ENCODE data around the gene FAM13A. TPM values are rescaled to one million over a fixed set of nuclear protein-coding genes. Genes with fewer than 3 reads are reported as not detected.
"Not testable (repeated sequence)": the region's sequence is repeated elsewhere in the genome, so short reads cannot be mapped to it uniquely, and the experiment has no call there.

FAM13A gene
- total RNA-seq, 2 experiments from 2014 or later, result 2.4 to 3.2 TPM

GRCh38 chr4:88892646-88893045 is 164.3 kb downstream of the FAM13A start:
- DNase-seq, result no peak
- no peaks in the 10 kb centered on the region for H3K36me3 Mint-ChIP-seq
- H3K9me3 Mint-ChIP-seq, result peaks cover under 1% of the 10 kb centered on the region
- no peak overlapping the region for H3K4me3 Mint-ChIP-seq
- no peak overlapping the region for H3K27ac Mint-ChIP-seq
- no peaks in the 10 kb centered on the region for H3K4me1 Mint-ChIP-seq
- H3K27me3 Mint-ChIP-seq, result no peaks in the 10 kb centered on the region

GRCh38 chr4:88891636-88892035 is 165.3 kb downstream of the FAM13A start:
- no peaks in the 10 kb centered on the region for H3K36me3 Mint-ChIP-seq
- H3K4me1 Mint-ChIP-seq, result no peaks in the 10 kb centered on the region
- H3K4me3 Mint-ChIP-seq, result no peak overlapping the region
- DNase-seq, result no peak
- no peaks in the 10 kb centered on the region for H3K27me3 Mint-ChIP-seq
- H3K9me3 Mint-ChIP-seq, result no peaks in the 10 kb centered on the region
- H3K27ac Mint-ChIP-seq, result no peak overlapping the region

GRCh38 chr4:88887409-88887808 is 169.6 kb downstream of the FAM13A start:
- H3K27ac Mint-ChIP-seq, DNase-seq, H3K27me3 Mint-ChIP-seq, H3K36me3 Mint-ChIP-seq, H3K9me3 Mint-ChIP-seq, H3K4me3 Mint-ChIP-seq, H3K4me1 Mint-ChIP-seq: not testable (repeated sequence)

GRCh38 chr4:88881227-88881569 is 175.8 kb downstream of the FAM13A start:
- no peak for DNase-seq
- Mint-ChIP-seq H3K4me1 (no peaks in the 10 kb centered on the region), H3K27ac (no peak overlapping the region), H3K27me3 (peaks cover 5% of the 10 kb centered on the region), H3K4me3 (no peak overlapping the region), H3K9me3 (no peaks in the 10 kb centered on the region), H3K36me3 (no peaks in the 10 kb centered on the region)

- peaks cover 5% of the 10 kb centered on the region for H3K27me3 Mint-ChIP-seq
- H3K4me3 Mint-ChIP-seq, result no peak overlapping the region
- no peak overlapping the region for H3K27ac Mint-ChIP-seq
- H3K36me3 Mint-ChIP-seq, result no peaks in the 10 kb centered on the region
- H3K4me1 Mint-ChIP-seq, result no peaks in the 10 kb centered on the region
- H3K9me3 Mint-ChIP-seq, result no peaks in the 10 kb centered on the region
- no peak for DNase-seq
Observed at GRCh38 chr4:88880501-88881226, 176.3 kb downstream of the FAM13A start.

GRCh38 chr4:88879991-88880390 is 177.0 kb downstream of the FAM13A start:
- no peaks in the 10 kb centered on the region for H3K9me3 Mint-ChIP-seq
- H3K4me1 Mint-ChIP-seq, result no peaks in the 10 kb centered on the region
- no peak for DNase-seq
- no peaks in the 10 kb centered on the region for H3K36me3 Mint-ChIP-seq
- H3K4me3 Mint-ChIP-seq, result no peak overlapping the region
- H3K27me3 Mint-ChIP-seq, result peaks cover 5% of the 10 kb centered on the region
- H3K27ac Mint-ChIP-seq, result no peak overlapping the region

- Mint-ChIP-seq H3K27me3 (peaks cover 8% of the 10 kb centered on the region), H3K4me3 (no peak overlapping the region), H3K36me3 (no peaks in the 10 kb centered on the region), H3K4me1 (no peaks in the 10 kb centered on the region), H3K9me3 (no peaks in the 10 kb centered on the region), H3K27ac (no peak overlapping the region)
- no peak for DNase-seq
Observed at GRCh38 chr4:88878642-88879041, 178.3 kb downstream of the FAM13A start.

- Mint-ChIP-seq H3K4me3 (no peak overlapping the region), H3K27me3 (peaks cover 12% of the 10 kb centered on the region), H3K4me1 (no peaks in the 10 kb centered on the region), H3K9me3 (no peaks in the 10 kb centered on the region), H3K36me3 (no peaks in the 10 kb centered on the region), H3K27ac (no peak overlapping the region)
- no peak for DNase-seq
Observed at GRCh38 chr4:88870428-88870827, 186.6 kb downstream of the FAM13A start.

GRCh38 chr4:88868510-88868909 is 188.5 kb downstream of the FAM13A start:
- no peak for DNase-seq
- Mint-ChIP-seq H3K36me3 (no peaks in the 10 kb centered on the region), H3K27me3 (peaks cover 8% of the 10 kb centered on the region), H3K4me3 (no peak overlapping the region), H3K4me1 (no peaks in the 10 kb centered on the region), H3K9me3 (no peaks in the 10 kb centered on the region), H3K27ac (no peak overlapping the region)

- DNase-seq, result no peak
- H3K4me3 Mint-ChIP-seq, result no peak overlapping the region
- no peaks in the 10 kb centered on the region for H3K27me3 Mint-ChIP-seq
- no peaks in the 10 kb centered on the region for H3K9me3 Mint-ChIP-seq
- no peak overlapping the region for H3K27ac Mint-ChIP-seq
- H3K4me1 Mint-ChIP-seq, result no peaks in the 10 kb centered on the region
- no peaks in the 10 kb centered on the region for H3K36me3 Mint-ChIP-seq
Observed at GRCh38 chr4:88866862-88867550, 190.0 kb downstream of the FAM13A start.

GRCh38 chr4:88865466-88865865 is 191.5 kb downstream of the FAM13A start:
- H3K27me3 Mint-ChIP-seq, result no peaks in the 10 kb centered on the region
- H3K27ac Mint-ChIP-seq, result no peak overlapping the region
- no peak overlapping the region for H3K4me3 Mint-ChIP-seq
- DNase-seq, result no peak
- H3K4me1 Mint-ChIP-seq, result no peaks in the 10 kb centered on the region
- H3K9me3 Mint-ChIP-seq, result no peaks in the 10 kb centered on the region
- no peaks in the 10 kb centered on the region for H3K36me3 Mint-ChIP-seq

GRCh38 chr4:88865046-88865445 is 191.9 kb downstream of the FAM13A start:
- no peaks in the 10 kb centered on the region for H3K36me3 Mint-ChIP-seq
- DNase-seq, result no peak
- no peaks in the 10 kb centered on the region for H3K4me1 Mint-ChIP-seq
- no peak overlapping the region for H3K27ac Mint-ChIP-seq
- H3K27me3 Mint-ChIP-seq, result no peaks in the 10 kb centered on the region
- H3K9me3 Mint-ChIP-seq, result no peaks in the 10 kb centered on the region
- no peak overlapping the region for H3K4me3 Mint-ChIP-seq

- Mint-ChIP-seq H3K4me1 (no peaks in the 10 kb centered on the region), H3K27ac (no peak overlapping the region), H3K9me3 (no peaks in the 10 kb centered on the region), H3K27me3 (peaks cover 4% of the 10 kb centered on the region), H3K36me3 (no peaks in the 10 kb centered on the region), H3K4me3 (no peak overlapping the region)
- no peak for DNase-seq
Observed at GRCh38 chr4:88860586-88860985, 196.4 kb downstream of the FAM13A start.

- no peaks in the 10 kb centered on the region for H3K36me3 Mint-ChIP-seq
- H3K27ac Mint-ChIP-seq, result no peak overlapping the region
- H3K4me3 Mint-ChIP-seq, result no peak overlapping the region
- H3K27me3 Mint-ChIP-seq, result peaks cover 4% of the 10 kb centered on the region
- DNase-seq, result no peak
- no peaks in the 10 kb centered on the region for H3K4me1 Mint-ChIP-seq
- H3K9me3 Mint-ChIP-seq, result no peaks in the 10 kb centered on the region
Observed at GRCh38 chr4:88859191-88859812, 197.7 kb downstream of the FAM13A start.

- no peaks in the 10 kb centered on the region for H3K4me1 Mint-ChIP-seq
- H3K4me3 Mint-ChIP-seq, result no peak overlapping the region
- DNase-seq, result no peak
- no peak overlapping the region for H3K27ac Mint-ChIP-seq
- peaks cover 4% of the 10 kb centered on the region for H3K27me3 Mint-ChIP-seq
- no peaks in the 10 kb centered on the region for H3K9me3 Mint-ChIP-seq
- H3K36me3 Mint-ChIP-seq, result no peaks in the 10 kb centered on the region
Observed at GRCh38 chr4:88858752-88859151, 198.2 kb downstream of the FAM13A start.

GRCh38 chr4:88857588-88857987 is 199.4 kb downstream of the FAM13A start:
- H3K27me3 Mint-ChIP-seq, result peaks cover 4% of the 10 kb centered on the region
- H3K27ac Mint-ChIP-seq, result no peak overlapping the region
- no peaks in the 10 kb centered on the region for H3K36me3 Mint-ChIP-seq
- H3K4me3 Mint-ChIP-seq, result no peak overlapping the region
- no peaks in the 10 kb centered on the region for H3K9me3 Mint-ChIP-seq
- H3K4me1 Mint-ChIP-seq, result no peaks in the 10 kb centered on the region
- DNase-seq, result no peak

All from activated naive CD8-positive, alpha-beta T cell treated with anti-CD3 and anti-CD28 coated beads for 36 hours (primary cell).